ENCODE data around the gene CALY. TPM values are rescaled to one million over a fixed set of nuclear protein-coding genes. Genes with fewer than 3 reads are reported as not detected.
"Not testable (repeated sequence)": the region's sequence is repeated elsewhere in the genome, so short reads cannot be mapped to it uniquely, and the experiment has no call there.

The CALY gene
- total RNA-seq, 2 experiments from 2014 or later, result not detected

GRCh38 chr10:133320852-133321422, 15.8 kb downstream of the CALY start:
- intact Hi-C loops (cut with micrococcal nuclease); H3K9me3 Mint-ChIP-seq; H3K4me3 Mint-ChIP-seq; DNase-seq; H3K27ac Mint-ChIP-seq; H3K27me3 Mint-ChIP-seq (ENCODE audit: low read depth); H3K36me3 Mint-ChIP-seq (ENCODE audit: low read depth): not testable (repeated sequence)
- peaks cover 10% of the 10 kb centered on the region for H3K4me1 Mint-ChIP-seq (ENCODE audit: low read depth)
- CTCF ChIA-PET, result interaction anchor here (0.7 to 1.5 kb wide), 5 partner anchors 9 to 267 kb away, joined by 3 to 9 read pairs (median 3); no protein-coding TSS in a partner anchor

- peak; percentile 74 for DNase-seq
- Mint-ChIP-seq H3K9me3 (no peaks in the 10 kb centered on the region), H3K4me3 (peak overlapping the region; percentile 59), H3K27me3 (ENCODE audit: low read depth) (peaks cover 6% of the 10 kb centered on the region), H3K4me1 (ENCODE audit: low read depth) (peaks cover 7% of the 10 kb centered on the region), H3K27ac (no peak overlapping the region), H3K36me3 (ENCODE audit: low read depth) (no peaks in the 10 kb centered on the region)
- intact Hi-C loops (cut with micrococcal nuclease), result loop anchor here (1.0 to 2.0 kb wide), 2 partner anchors 174 to 378 kb away; no protein-coding TSS in a partner anchor
- CTCF ChIA-PET, result interaction anchor here (0.7 to 2.0 kb wide), 4 partner anchors 10 to 175 kb away, joined by 3 to 5 read pairs (median 4); no protein-coding TSS in a partner anchor
These were observed 18.1 kb downstream of the CALY start for GRCh38 chr10:133318494-133319127.

DNA sequence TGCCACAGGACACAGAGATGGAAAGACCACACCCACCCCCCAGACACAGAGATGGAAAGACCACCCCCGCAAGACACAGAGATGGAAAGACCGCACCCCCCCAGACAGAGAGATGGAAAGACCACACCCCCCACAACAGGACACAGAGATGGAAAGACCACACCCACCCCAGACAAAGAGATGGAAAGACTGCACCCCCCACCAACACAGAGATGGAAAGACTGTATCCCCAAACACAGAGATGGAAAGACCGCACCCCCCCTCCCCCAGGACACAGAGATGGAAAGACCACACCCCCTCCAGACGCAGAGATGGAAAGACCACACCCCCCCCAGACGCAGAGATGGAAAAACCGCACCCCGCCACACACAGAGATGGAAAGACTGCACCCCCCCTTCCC, 20.0 kb downstream of the CALY start:
- Mint-ChIP-seq H3K9me3 (no peaks in the 10 kb centered on the region), H3K4me3 (no peak overlapping the region), H3K27ac (no peak overlapping the region), H3K27me3 (ENCODE audit: low read depth) (peaks cover 6% of the 10 kb centered on the region), H3K4me1 (ENCODE audit: low read depth) (peaks cover 7% of the 10 kb centered on the region), H3K36me3 (ENCODE audit: low read depth) (no peaks in the 10 kb centered on the region)
- intact Hi-C loops (cut with micrococcal nuclease), result no loop called here
- no peak for DNase-seq
- CTCF ChIA-PET, result interaction anchor here (0.5 to 2.1 kb wide), 2 partner anchors 13 to 23 kb away, joined by 3 to 10 read pairs; no protein-coding TSS in a partner anchor

- no peak for DNase-seq
- Mint-ChIP-seq H3K27ac (no peak overlapping the region), H3K4me1 (ENCODE audit: low read depth) (peaks cover 7% of the 10 kb centered on the region), H3K36me3 (ENCODE audit: low read depth) (peaks cover 2% of the 10 kb centered on the region), H3K9me3 (no peaks in the 10 kb centered on the region), H3K4me3 (no peak overlapping the region), H3K27me3 (ENCODE audit: low read depth) (peaks cover 6% of the 10 kb centered on the region)
- intact Hi-C loops (cut with micrococcal nuclease), result no loop called here
- CTCF ChIA-PET, result interaction anchor here (0.5 to 2.5 kb wide), 6 partner anchors 13 to 376 kb away, joined by 3 to 10 read pairs (median 6); no protein-coding TSS in a partner anchor
These were observed 20.4 kb downstream of the CALY start for GRCh38 chr10:133316266-133316665.

DNA sequence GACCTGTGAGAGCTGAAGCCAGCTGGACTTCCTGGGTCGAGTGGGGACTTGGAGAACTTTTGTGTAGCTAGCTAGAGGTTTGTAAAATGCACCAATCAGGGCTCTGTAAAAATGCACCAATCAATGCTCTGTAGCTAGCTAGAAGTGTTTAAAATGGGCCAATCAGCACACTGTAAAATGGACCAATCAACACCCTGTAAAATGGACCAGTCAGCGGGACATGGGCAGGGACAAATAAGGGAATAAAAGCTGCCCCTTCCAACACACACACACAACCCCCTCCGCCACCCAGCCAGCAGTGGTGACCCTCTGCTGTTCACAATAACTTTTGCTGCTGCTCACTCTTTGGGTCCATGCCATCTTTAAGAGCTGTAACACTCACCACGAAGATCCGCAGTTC, 20.8 kb downstream of the CALY start:
- no peak for DNase-seq
- Mint-ChIP-seq H3K4me3 (no peak overlapping the region), H3K27me3 (ENCODE audit: low read depth) (peaks cover 6% of the 10 kb centered on the region), H3K4me1 (ENCODE audit: low read depth) (peaks cover 7% of the 10 kb centered on the region), H3K9me3 (no peaks in the 10 kb centered on the region), H3K27ac (no peak overlapping the region), H3K36me3 (ENCODE audit: low read depth) (peaks cover 3% of the 10 kb centered on the region)
- CTCF ChIA-PET, result interaction anchor here (0.8 to 2.5 kb wide), 6 partner anchors 12 to 376 kb away, joined by 4 to 10 read pairs (median 6); no protein-coding TSS in a partner anchor
- intact Hi-C loops (cut with micrococcal nuclease), result no loop called here

DNA sequence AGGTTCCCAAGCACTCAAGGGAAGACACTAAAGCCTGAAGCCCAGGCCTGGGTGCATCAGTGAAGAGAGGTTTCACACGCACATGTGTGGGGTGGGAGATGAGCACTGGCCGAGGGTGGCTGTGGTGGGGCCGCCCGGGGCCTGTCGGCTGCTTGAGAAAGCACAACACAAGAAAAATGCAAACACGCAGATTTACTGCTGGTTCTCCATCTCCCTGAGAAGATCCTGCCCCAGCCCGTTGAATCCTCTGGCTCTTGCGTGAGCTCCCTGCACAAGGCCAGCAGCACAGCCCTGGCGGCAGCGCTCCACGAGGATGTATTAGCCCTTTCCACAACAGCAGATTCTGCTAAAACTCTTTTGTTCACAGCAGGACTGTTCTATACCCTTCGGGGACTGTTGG, 21.8 kb downstream of the CALY start:
- Mint-ChIP-seq H3K4me1 (ENCODE audit: low read depth) (peaks cover 7% of the 10 kb centered on the region), H3K36me3 (ENCODE audit: low read depth) (peaks cover 6% of the 10 kb centered on the region), H3K4me3 (no peak overlapping the region), H3K27ac (no peak overlapping the region), H3K9me3 (no peaks in the 10 kb centered on the region), H3K27me3 (ENCODE audit: low read depth) (peaks cover 6% of the 10 kb centered on the region)
- no peak for DNase-seq
- intact Hi-C loops (cut with micrococcal nuclease), result loop anchor here (5.0 kb wide), 1 partner anchor 292 kb away; no protein-coding TSS in a partner anchor
- CTCF ChIA-PET, result interaction anchor here (1.2 to 2.5 kb wide), 6 partner anchors 12 to 184 kb away, joined by 3 to 10 read pairs (median 6); no protein-coding TSS in a partner anchor

DNA sequence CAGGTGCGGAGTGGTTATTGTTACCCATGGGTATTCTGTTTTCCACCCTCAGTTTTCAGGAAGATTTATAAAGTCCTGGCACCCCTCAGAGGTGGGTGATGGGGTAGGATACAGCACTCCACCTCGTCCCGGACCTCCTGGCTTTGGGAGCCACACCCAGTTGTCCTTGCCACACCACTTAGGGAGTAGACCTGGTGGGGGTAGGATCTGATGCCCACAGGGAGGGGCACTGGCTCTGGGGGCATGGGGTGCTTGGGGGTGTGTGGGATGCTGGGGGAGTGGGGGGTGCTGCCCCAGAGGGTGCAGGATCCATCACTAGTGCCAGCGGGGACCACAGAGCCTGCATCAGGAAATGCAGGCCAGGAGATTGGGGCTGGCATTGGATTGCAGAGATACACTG, 23.5 kb downstream of the CALY start:
- H3K27ac Mint-ChIP-seq, result no peak overlapping the region
- intact Hi-C loops (cut with micrococcal nuclease), result loop anchor here (5.0 kb wide), 1 partner anchor 294 kb away; no protein-coding TSS in a partner anchor
- CTCF ChIA-PET, result interaction anchor here (1.7 kb wide), 1 partner anchor 16 kb away, joined by 3 read pairs; no protein-coding TSS in a partner anchor
- H3K36me3 Mint-ChIP-seq (ENCODE audit: low read depth), result peaks cover 6% of the 10 kb centered on the region
- H3K4me3 Mint-ChIP-seq, result no peak overlapping the region
- H3K9me3 Mint-ChIP-seq, result no peaks in the 10 kb centered on the region
- DNase-seq, result no peak
- H3K27me3 Mint-ChIP-seq (ENCODE audit: low read depth), result no peaks in the 10 kb centered on the region
- H3K4me1 Mint-ChIP-seq (ENCODE audit: low read depth), result no peaks in the 10 kb centered on the region

DNA sequence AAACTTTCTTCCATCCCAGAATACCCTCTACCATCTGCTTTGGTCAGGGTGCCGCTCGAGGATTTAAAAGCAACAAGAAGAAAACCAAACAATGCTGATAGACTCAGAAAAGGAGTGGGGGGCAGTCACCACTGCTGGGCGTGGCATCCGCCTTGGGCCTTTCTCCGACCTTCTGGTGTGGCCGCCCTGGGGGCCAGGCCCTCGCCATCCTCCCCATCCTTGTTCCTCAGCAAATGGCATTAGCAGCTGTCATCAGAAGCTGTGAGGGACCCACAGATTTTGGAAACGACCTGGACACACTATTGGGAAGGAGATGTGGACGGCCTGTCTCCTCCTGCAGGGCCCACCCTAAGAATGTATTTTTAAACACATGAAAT, 23.9 kb downstream of the CALY start:
- DNase-seq, result no peak
- Mint-ChIP-seq H3K27me3 (ENCODE audit: low read depth) (no peaks in the 10 kb centered on the region), H3K4me3 (no peak overlapping the region), H3K36me3 (ENCODE audit: low read depth) (peaks cover 10% of the 10 kb centered on the region), H3K4me1 (ENCODE audit: low read depth) (peaks cover 2% of the 10 kb centered on the region), H3K9me3 (no peaks in the 10 kb centered on the region), H3K27ac (no peak overlapping the region)
- intact Hi-C loops (cut with micrococcal nuclease), result loop anchor here (5.0 kb wide), 1 partner anchor 295 kb away; no protein-coding TSS in a partner anchor
- CTCF ChIA-PET, result interaction anchor here (1.7 kb wide), 1 partner anchor 17 kb away, joined by 3 read pairs; no protein-coding TSS in a partner anchor

- Mint-ChIP-seq H3K27ac (no peak overlapping the region), H3K36me3 (ENCODE audit: low read depth) (peaks cover 10% of the 10 kb centered on the region), H3K27me3 (ENCODE audit: low read depth) (no peaks in the 10 kb centered on the region), H3K4me3 (no peak overlapping the region), H3K9me3 (no peaks in the 10 kb centered on the region), H3K4me1 (ENCODE audit: low read depth) (peaks cover 8% of the 10 kb centered on the region)
- DNase-seq, result no peak
- CTCF ChIA-PET, result interaction anchor here (0.7 to 1.7 kb wide), 2 partner anchors 17 to 108 kb away, joined by 3 to 4 read pairs; no protein-coding TSS in a partner anchor
- intact Hi-C loops (cut with micrococcal nuclease), result loop anchor here (5.0 kb wide), 1 partner anchor 295 kb away; no protein-coding TSS in a partner anchor
These were observed 24.5 kb downstream of the CALY start for GRCh38 chr10:133312016-133312768.

DNA sequence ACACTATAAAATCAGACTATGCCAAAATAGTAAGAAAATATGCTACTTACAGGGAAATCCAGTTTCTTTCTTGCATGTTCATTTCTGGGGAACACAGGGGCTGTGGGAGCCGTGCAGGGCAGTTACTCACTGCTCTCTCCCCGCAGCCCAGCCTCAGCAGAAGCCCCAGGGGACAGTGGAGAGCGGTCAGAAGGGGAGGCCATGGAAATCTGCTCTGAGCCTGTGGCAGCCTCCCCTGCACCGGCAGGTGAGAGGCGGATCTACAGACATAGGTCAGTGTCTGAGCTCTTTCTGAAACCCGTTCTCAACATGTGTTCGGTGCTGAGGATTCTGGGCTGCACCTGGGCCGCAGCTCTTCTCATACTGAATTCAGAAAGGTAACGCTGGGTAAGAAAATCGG, 25.1 kb downstream of the CALY start:
- DNase-seq, result no peak
- peaks cover 10% of the 10 kb centered on the region for H3K36me3 Mint-ChIP-seq (ENCODE audit: low read depth)
- no peaks in the 10 kb centered on the region for H3K9me3 Mint-ChIP-seq
- H3K27ac Mint-ChIP-seq, result no peak overlapping the region
- H3K4me3 Mint-ChIP-seq, result no peak overlapping the region
- H3K4me1 Mint-ChIP-seq (ENCODE audit: low read depth), result peaks cover 13% of the 10 kb centered on the region
- intact Hi-C loops (cut with micrococcal nuclease), result loop anchor here (5.0 kb wide), 1 partner anchor 296 kb away; no protein-coding TSS in a partner anchor
- CTCF ChIA-PET, result interaction anchor here (0.7 kb wide), 1 partner anchor 108 kb away, joined by 4 read pairs; no protein-coding TSS in a partner anchor
- no peaks in the 10 kb centered on the region for H3K27me3 Mint-ChIP-seq (ENCODE audit: low read depth)

GRCh38 chr10:133310789-133311188, 25.9 kb downstream of the CALY start:
- H3K36me3 Mint-ChIP-seq (ENCODE audit: low read depth), result peaks cover 10% of the 10 kb centered on the region
- H3K4me3 Mint-ChIP-seq, result no peak overlapping the region
- H3K4me1 Mint-ChIP-seq (ENCODE audit: low read depth), result peaks cover 15% of the 10 kb centered on the region
- H3K9me3 Mint-ChIP-seq, result no peaks in the 10 kb centered on the region
- DNase-seq, result no peak
- no peak overlapping the region for H3K27ac Mint-ChIP-seq
- intact Hi-C loops (cut with micrococcal nuclease), result loop anchor here (5.0 kb wide), 1 partner anchor 297 kb away; no protein-coding TSS in a partner anchor
- no peaks in the 10 kb centered on the region for H3K27me3 Mint-ChIP-seq (ENCODE audit: low read depth)
- CTCF ChIA-PET, result interaction anchor here (0.9 kb wide), 1 partner anchor 18 kb away, joined by 4 read pairs; no protein-coding TSS in a partner anchor

GRCh38 chr10:133310399-133310755, 26.3 kb downstream of the CALY start:
- H3K9me3 Mint-ChIP-seq, result no peaks in the 10 kb centered on the region
- no peaks in the 10 kb centered on the region for H3K27me3 Mint-ChIP-seq (ENCODE audit: low read depth)
- H3K36me3 Mint-ChIP-seq (ENCODE audit: low read depth), result peaks cover 12% of the 10 kb centered on the region
- H3K27ac Mint-ChIP-seq, result no peak overlapping the region
- intact Hi-C loops (cut with micrococcal nuclease), result loop anchor here (5.0 kb wide), 1 partner anchor 297 kb away; no protein-coding TSS in a partner anchor
- DNase-seq, result no peak
- peaks cover 16% of the 10 kb centered on the region for H3K4me1 Mint-ChIP-seq (ENCODE audit: low read depth)
- no peak overlapping the region for H3K4me3 Mint-ChIP-seq
- CTCF ChIA-PET, result interaction anchor here (0.9 kb wide), 1 partner anchor 19 kb away, joined by 4 read pairs; no protein-coding TSS in a partner anchor

Data from activated naive CD4-positive, alpha-beta T cell treated with anti-CD3 and anti-CD28 coated beads for 36 hours (primary cell).